HG02840 (cell line): Measurements from ENCODE around the gene GPC5.

Source experiments
- ATAC-seq: cut with Tn5 transposase; IDR thresholded peaks from one replicate; pipeline ENCODE4 v1.9.1; 2021; ENCODE audit warnings: mild to moderate bottlenecking, moderate library complexity, moderate number of reproducible peaks; ENCODE audit not compliant: unreplicated experiment, low FRiP score

Gene GPC5

DNA sequence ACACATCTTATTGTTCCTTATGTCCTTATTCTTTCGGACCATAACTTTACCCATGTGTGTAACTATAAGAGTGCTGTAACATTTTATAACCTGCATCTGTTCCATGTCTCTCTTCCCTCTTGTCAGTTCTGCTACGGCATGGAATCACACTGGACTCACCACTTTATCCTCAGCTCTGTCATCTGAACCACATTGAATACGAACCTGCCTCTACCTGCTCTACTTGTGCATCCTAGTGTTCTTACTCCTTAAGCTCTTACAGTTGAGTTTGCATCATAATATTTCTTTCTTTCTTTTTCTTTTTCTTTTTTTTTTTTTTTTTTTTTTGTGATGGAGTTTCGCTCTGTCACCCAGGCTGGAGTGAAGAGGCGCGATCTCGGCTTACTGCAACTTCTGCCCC is 180.9 kb downstream of the GPC5 start:
- ATAC-seq = no peak

DNA sequence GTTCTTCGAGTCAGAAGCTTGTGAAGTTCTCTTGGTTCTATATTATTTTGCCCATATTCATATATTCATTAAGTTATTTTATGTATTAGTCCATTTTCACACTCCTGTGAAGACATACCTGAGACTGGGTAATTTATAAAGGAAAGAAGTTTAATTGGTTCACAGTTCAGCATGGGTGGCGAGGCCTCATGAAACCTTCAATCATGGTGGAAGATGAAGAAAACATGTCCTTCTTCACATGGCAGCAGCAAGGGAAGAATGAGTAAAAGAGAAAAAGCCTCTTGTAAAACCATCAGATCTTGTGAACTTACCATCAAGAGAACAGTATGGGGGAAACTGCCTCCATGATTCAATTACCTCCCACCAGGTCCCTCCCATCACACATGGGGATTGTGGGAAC is 182.3 kb downstream of the GPC5 start:
- no peak for ATAC-seq

DNA sequence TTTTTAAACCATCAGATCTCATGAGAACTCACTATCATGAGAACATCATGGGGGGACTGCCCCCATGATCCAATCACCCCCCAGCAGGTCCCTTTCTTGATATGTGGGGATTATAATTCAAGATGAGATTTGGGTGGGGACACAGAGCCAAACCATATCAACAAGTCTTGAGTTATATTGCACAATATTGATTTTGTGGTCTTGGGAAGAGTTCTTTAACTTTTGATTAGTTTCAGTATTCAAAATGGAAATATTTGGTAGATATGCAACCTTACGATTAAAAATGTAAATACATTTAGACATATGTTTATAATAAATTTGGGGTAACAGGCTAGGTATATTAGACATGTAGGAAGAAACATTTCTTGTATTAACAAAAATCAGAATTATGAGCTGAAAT is 188.2 kb downstream of the GPC5 start:
- ATAC-seq = no peak

DNA sequence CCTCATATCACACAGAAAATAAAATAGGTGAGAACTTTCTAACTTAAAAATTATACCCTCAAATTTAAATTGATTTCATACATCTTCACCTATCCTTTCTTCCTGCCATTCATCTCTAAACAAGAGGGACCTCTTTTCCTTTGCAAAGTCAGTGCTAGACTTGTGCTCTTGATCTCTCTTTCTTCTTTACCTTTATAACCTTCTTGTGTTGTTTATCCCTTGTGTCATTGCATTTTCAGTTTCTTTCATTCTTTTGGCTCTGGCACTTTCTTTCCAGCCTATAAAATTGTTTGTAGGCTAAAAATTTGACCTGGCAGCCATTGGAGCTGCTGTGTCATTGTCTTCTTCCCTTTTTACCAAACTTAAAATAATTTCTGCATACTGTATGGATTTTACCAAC is 190.1 kb downstream of the GPC5 start:
- ATAC-seq = no peak

DNA sequence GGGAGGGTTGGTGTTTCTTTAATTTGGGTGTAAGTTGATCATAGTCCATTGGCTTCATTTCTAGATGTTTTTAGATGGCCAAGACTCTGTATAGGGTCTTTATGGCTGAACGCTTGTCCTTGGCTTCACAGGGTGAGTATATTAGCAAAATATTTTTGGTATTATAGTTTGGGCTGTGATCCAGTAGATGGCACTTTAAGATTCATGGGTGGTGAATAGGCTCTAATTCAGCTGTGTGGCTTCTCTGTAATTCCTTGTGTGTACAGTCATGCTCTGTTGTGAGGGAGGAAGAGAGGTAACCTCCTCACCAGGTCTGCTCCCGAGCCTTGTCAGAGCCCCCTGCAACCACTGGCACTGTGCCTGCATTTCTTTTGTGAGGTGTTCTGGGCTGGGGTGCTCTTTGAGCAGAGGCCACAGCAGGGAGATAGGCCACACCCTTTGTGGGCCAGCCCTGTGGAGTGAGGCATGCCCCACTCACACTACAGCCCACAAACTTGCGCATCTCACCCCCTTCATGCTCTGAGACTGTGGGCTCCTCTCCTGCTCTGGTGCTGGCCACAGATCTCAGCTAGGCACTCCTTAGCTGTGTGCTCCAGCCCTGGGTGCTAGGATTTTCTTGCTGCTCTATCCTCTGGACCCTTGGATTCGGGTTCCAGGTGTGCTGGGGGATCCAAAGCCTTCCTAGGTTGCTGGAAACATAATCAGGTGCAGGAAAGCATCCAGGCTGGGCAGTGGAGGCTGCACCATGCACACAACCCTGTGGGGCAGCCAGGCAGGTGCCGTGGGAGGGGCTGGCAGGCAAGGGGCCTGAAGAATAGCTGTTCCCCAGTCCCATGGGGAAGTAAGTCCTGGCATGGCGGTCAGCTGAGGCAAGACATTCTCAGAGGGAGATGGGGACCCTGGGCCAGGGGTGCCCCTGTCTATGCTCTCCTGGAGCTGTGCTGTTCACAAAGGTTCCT is 193.9 kb downstream of the GPC5 start:
- ATAC-seq = no peak

DNA sequence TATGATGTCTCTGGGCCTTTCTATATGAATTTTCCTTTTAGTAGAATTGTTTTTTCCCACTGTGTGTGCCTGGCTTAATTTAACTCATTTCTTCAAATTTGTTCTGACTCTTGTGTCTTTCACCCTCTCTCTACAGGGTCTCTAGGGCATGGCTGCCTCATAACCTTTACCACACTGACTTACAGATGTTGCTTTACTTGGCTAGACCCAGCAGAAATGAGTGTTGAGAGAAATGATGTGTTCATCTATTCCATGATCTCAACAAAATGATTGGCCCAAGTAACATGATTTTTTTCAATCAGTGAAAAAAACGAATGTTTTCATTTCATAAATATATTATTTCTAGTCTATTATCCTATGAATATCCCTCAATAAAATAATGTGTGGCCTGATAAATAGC is 195.0 kb downstream of the GPC5 start:
- ATAC-seq = no peak

DNA sequence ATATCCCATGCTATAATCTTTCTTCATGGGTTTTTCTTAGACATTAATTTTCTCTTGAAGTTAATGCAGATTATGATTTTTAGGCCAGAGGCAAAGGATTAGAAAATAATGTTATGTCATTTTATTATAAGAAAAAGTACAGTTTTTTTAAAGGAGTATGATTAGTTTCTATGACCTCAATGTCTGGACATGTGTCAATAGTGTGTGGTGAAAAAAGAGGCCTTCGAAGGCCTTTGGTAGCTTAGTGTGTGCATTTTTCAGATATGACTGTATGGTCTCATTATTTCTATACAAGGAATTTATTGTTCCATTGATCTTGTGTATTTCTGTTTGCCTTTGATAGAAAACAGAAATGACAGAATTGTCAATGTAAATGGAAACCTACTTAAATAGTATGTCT is 195.6 kb downstream of the GPC5 start:
- ATAC-seq = no peak

DNA sequence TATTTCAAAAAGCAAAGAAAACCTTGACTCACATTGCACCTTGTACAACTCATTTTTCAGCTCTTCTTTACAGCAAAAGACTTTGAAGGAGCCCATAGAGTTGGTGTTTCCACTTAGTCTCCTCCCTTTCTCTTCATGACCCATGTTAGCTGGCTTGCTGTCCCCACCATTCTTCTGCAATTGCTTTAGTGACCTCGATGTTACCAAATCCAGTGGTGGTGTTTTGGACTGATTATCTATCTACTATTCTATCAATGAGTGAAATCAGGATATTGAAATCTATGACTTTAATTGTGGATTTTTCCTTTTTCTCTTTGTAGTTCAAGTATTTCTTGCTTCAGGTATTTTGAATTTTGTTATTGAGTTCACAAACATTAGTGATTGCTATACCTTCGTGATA is 197.3 kb downstream of the GPC5 start:
- no peak for ATAC-seq

DNA sequence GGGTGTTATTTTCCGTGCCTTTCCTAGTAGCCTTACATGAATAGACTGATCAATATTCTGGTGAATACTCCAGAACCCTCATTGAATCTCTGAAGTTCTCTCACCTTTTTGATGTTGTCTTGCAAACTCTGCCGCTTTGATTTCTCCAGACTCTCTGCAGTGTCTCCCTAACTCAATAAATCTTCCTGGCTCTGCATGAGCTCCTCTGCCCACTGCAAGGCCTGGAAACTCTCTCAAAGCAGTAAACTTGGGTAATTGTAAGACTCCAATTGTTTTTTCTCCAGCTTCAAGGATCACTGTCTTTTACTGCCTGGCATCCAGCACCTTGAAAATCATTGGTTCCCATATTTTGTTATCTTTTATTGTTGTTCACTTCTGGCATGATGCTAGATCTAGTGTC is 198.4 kb downstream of the GPC5 start:
- no peak for ATAC-seq

DNA sequence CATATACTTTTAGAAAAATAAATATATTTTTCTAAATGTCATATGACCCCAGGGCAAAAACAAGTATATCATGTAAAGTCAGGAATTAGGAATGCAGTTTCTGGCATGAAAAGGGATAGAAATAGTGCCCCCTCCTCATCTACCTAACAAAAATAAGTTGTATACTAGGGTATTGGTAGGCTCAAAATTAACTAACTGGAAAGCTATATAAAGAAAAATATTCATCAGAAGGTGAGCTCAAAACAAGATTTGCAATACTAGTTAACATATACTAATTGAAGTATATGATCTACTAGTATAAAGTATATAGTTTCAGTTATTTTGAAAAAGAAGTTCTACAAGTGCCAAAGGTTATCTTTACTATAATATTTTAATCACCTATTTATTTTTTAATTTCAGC is 200.2 kb downstream of the GPC5 start:
- ATAC-seq = no peak

DNA sequence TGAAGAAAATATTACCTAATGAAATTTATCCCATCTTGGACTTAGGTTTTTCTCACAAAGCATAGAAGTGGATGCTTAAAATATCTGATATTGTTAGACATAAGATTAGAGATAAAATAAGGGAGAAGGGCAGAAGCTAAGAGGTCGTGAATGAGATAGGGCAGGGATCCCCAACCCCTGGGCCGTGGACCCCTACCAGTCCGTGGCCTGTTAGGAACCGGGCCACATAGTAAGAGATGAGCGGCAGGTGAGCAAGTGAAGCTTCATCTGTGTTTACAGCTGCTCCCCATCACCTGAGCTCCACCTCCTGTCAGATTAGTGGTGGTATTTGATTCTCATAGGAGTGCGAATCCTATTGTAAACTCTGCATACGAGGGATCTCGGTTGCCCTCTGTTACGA is 202.9 kb downstream of the GPC5 start:
- no peak for ATAC-seq

DNA sequence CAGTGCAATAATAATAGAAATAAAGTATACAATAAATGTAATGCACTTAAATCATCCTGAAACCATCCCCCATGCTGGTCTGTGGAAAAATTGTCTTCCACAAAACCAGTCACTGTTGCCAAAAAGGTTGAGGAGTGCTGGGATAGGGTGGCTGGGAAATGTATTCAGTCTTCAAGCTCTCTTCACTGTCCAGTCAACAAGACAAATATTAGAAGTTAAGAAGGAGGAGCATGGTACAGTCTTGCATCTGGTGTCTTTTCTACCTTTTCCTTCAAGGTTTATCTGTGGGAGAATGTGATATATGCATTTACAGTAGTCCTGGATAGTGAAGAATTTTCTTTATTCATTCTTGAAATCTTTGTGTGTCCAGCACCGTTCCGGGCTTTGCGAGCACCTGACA is 203.4 kb downstream of the GPC5 start:
- ATAC-seq = no peak

DNA sequence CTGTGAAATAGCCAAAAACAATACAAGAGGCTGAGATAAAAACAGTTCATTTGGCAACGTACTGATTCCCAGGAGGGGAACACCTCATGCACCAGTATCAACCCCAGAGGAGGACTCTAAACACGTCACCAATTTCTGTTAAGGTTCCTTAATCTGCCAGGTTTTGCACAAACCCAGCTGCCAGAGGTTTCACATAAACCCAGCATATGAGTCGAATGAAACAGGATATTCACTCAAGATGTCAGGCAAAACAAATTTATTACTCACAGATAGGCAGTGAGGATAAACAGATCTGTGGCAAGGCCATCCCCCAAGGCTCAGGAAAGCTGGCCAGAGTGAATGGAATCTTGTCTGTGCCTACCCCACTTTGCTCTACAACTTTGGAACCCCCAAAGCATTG is 210.9 kb downstream of the GPC5 start:
- ATAC-seq = no peak

DNA sequence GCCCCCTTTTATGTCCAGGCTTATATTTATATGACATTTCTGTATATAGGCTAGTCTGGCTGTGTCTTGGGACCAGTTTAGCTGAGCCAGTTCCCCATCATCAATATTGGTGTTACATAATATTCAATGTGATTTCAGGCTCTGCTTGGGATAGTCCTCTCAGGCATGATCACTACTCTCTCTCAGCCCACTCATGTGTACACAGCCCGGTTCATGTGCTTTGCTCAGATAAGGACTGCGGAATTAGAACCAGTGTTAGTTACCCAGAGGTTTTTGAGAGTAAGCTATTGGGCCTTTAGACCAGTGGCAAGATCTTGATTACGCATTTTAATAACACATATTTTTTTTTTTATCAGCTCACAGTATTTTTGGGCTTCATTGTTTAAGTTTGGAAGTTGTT is 219.9 kb downstream of the GPC5 start:
- no peak for ATAC-seq

DNA sequence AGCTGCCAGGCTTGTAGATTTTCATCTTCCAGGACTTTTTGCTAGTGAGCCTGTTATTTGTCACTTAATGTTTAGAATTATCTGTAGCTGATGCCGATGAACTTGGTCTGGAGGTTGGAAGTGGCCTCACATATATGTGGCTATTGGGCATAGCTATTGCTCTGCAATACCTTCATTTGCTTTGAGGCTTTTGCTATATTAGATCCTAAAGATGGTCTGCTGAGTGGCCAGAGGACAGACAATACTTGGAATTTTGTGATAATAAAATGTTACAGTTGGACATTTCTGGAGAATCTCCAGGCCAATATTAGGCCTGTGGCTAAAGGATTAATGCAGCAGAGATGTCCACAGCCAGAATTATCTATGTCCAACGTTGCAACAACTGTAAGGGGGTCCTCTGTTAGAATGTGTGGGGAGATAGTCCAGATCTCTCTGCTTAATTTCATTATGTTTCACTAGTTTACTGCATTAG is 222.3 kb downstream of the GPC5 start:
- no peak for ATAC-seq

DNA sequence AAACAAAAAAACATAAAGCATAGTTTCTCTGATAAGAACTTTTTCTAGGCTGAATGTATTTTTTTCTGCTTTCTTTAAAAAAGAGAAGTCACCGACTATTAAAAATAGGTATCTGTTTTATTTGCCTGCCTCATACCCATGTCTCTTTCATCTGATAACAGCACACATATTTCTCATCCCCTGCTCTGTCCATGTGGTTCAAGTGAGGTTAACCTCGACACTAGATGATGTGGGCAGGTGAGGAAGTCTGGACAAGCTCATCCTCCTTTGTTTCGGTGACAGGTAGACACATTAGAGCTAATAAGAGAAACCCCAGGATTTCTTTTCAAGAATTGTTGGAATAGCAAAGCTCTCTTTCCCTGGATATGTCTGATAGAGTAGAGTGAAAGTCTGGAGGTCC is 222.7 kb downstream of the GPC5 start:
- ATAC-seq = no peak

DNA sequence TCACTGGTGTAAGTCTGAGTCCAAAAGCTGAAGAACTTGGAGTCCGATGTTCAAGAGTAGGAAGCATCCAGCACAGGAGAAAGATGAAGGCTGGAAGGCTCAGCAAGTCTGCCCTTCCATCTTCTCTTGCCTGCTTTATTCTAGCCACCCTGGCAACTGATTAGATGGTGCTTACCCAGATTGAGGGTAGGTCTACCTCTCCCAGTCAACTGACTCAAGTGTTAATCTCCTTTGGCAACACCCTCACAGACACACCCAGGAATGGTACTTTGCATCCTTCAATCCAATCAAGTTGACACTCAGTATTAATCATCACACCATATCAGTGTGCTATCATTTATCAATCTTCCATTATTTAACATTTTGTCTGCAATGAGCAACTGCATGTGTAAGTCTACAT is 223.5 kb downstream of the GPC5 start:
- no peak for ATAC-seq

DNA sequence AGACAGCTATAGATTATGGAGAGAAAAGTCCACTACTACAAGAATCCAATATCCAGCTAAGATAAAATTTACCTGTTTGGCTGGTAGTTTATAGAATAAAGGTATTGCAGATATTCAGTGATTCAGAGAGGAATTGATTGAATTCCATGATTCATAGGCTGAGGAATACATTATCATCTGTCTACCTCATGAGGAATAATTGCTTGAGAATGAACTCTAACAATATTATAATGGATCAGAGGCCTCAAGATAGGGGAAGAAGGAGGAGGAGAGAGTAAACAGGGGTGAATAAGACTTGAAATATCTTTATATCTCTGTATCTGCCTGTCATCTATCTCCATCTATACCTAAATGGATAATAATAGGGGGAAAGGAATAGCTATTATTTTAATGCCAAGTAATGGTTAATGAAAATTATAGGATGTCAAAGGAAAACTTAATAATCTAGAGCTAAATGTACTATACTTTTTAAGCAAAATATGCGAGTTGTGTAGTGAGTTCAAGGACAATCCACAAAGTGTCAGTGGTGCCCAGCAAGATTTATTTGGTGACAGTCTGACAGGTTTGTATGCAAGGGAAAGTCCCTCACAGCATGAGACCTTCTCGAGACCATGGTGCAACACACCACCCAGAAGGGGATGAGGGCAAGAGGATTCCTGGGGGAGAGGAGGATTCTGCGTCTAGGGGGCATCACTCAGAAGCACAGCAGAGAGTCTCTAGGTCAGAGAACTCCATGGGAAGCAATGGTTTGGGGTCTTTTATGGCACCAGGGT is 224.5 kb downstream of the GPC5 start:
- ATAC-seq = no peak

DNA sequence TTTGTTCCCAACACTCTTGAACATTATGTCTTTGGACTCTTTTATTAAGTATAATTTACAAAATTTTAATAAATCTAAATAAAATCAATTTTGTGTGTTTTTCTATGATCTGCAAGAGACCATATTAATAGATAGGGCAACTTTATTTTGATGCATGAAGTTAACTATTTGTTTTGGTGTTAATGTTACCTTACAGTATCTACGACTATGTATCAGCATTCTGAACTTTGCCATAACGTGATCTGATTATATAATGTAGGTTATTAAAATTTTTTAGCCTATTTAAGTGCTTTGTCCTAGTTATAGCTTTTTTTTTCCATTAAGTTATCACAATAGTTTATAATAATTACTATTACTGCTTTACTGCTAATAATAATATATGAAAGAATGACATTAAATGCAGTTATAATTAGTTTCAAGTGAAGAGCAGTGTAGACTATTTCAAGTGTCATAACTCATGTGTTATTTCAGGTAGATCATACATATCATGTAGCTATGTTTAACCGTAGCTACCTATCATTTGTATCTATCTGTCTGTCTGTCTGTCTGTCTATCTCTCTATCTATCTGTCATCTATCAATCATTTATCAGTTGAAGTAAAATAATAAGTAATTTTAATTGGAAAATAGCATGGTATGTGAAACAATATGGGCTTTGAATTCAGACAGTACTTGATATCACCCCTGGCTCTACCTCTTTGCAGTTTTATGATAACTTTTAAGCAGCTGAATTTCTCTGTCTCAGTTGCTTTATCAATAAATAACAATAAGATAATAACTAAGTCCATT is 229.7 kb downstream of the GPC5 start:
- no peak for ATAC-seq

DNA sequence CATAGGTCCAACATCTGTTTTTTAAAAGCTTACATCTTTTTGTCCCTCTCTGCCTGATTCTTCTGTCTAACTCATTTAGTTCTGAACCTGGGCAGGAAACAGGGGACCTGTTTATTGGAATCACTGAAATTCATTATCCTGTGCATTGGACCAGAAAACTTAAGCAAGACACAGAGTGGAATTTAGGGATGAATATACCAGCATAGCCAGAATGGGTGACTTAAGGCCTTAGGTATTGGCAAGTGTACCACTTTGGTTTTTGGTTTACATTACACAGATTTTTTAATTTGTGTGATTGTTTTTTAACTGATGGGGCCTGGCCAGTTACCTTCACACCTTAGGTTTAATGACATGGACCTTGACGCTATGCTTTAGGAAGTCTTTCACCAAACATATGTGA is 232.5 kb downstream of the GPC5 start:
- no peak for ATAC-seq

DNA sequence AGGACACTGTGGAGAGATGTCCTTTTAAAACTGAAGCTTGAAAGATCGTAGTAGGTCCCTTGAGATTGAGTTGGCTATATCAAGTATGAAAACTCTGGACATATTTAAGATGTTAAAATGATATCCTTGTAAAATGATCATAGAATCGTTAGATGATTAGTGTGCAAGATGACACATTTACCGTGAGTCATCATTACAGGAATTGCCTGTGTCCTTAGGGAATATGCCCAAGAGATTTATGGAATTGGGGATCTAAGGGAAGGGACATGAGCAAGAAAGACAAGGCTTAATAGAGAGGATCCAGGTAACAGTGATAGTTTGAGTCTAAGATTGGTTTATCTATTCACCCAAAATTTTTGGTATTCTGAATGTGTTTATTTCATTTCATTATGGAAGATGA is 233.7 kb downstream of the GPC5 start:
- no peak for ATAC-seq
